B cell (primary cell): Measurements from ENCODE around the gene TRIM28. TPM values are rescaled to one million over a fixed set of nuclear protein-coding genes. Genes with fewer than 3 reads are reported as not detected.

ENCODE experiments used
- ATAC-seq: fragments of 200-7000 bp; cut with Tn5 transposase; one replicate; pipeline ENCODE4 v1.10.0; 2021; ENCODE audit warnings: low read depth, mild to moderate bottlenecking, moderate number of reproducible peaks, moderate library complexity
- CTCF ChIA-PET: fragments of 350-600 bp; sonication (Branson Sonifier 250); formaldehyde crosslinking; loops from one replicate; lab custom pipeline; 2021; ENCODE audit warnings: antibody characterized with exemption, inconsistent platforms; lab: Charles Lee
- POLR2A ChIA-PET: fragments of 350-600 bp; sonication (Branson Sonifier 250); formaldehyde crosslinking; loops from one replicate; lab custom pipeline; 2021; ENCODE audit warnings: antibody characterized with exemption; lab: Charles Lee
- DNase-seq: peaks from one replicate; pipeline ENCODE4 v3.0.0; 2013
- H2AFZ ChIP-seq: 2 replicates; pipeline ENCODE4 v1.6.1; 2012; ENCODE audit warnings: mild to moderate bottlenecking, low read depth, low read length; ENCODE audit not compliant: insufficient read depth, poor library complexity, severe bottlenecking
- H3K27ac ChIP-seq, 2 donors: 1 replicate in 1 of 2; 2 replicates in 1 of 2; pipeline ENCODE4 v1.5.1; 2012 to 2013; ENCODE audit warnings: low read length in 2 of 2, mild to moderate bottlenecking in 2 of 2, moderate library complexity in 1 of 2
- H3K27me3 ChIP-seq, 4 experiments: fragments of 200-600 bp in 1 of 4; sonication (generic) in 1 of 4; replicated peaks in 1 of 4; 1 replicate in 2 of 4; 2 replicates in 2 of 4; pipeline versions ENCODE4 v1.6.1 to v1.7.0; 2013 to 2016; ENCODE audit warnings: low read length in 3 of 4, mild to moderate bottlenecking in 2 of 4, mixed read lengths in 1 of 4, moderate library complexity in 1 of 4; ENCODE audit not compliant: insufficient read depth in 4 of 4, control insufficient read depth in 3 of 4; ENCODE audit errors: control extremely low read depth in 1 of 4
- H3K36me3 ChIP-seq, 2 experiments: replicated peaks in 1 of 2; 1 replicate in 1 of 2; 2 replicates in 1 of 2; pipeline versions ENCODE4 v1.6.1 to v1.7.1; 2013; ENCODE audit warnings: low read length in 1 of 2; ENCODE audit not compliant: insufficient read depth in 2 of 2, control insufficient read depth in 1 of 2; ENCODE audit errors: control extremely low read depth in 1 of 2, extremely low read depth in 1 of 2
- H3K4me1 ChIP-seq, 2 donors: fragments of 200-600 bp in 1 of 2; sonication (generic) in 1 of 2; 1 replicate in 1 of 2; 2 replicates in 1 of 2; pipeline versions ENCODE4 v1.5.1 to v1.6.1; 2013 to 2017; ENCODE audit warnings: low read length in 2 of 2; ENCODE audit not compliant: control insufficient read depth in 2 of 2, insufficient read depth in 2 of 2
- H3K4me2 ChIP-seq: replicated peaks from 2 replicates; pipeline ENCODE3; 2012; ENCODE audit warnings: mild to moderate bottlenecking, low read depth, low read length; ENCODE audit not compliant: poor library complexity, severe bottlenecking
- H3K4me3 ChIP-seq, 5 experiments: fragments of 200-600 bp in 1 of 5; sonication (generic) in 1 of 5; 1 replicate in 3 of 5; 2 replicates in 2 of 5; pipeline versions ENCODE4 v1.5.1 to v1.7.0; 2011 to 2016; ENCODE audit warnings: low read length in 4 of 5, mild to moderate bottlenecking in 4 of 5, low read depth in 2 of 5, control low read depth in 1 of 5, moderate library complexity in 1 of 5; ENCODE audit not compliant: insufficient read depth in 1 of 5; ENCODE audit errors: control extremely low read depth in 1 of 5, extremely low read depth in 1 of 5
- H3K79me2 ChIP-seq: fragments of 200-600 bp; sonication (generic); one replicate; pipeline ENCODE4 v1.6.0; 2016; ENCODE audit warnings: low read length; ENCODE audit not compliant: control insufficient read depth, insufficient read depth
- H3K9ac ChIP-seq: fragments of 200-600 bp; sonication (generic); 2 replicates; pipeline ENCODE4 v1.6.1; 2017; ENCODE audit warnings: mild to moderate bottlenecking, low read length, moderate library complexity
- H3K9me3 ChIP-seq, 3 donors: one replicate each; pipeline versions ENCODE4 v1.6.1 to v1.7.1; 2013; ENCODE audit warnings: low read length in 2 of 3; ENCODE audit not compliant: control insufficient read depth in 2 of 3, insufficient read depth in 1 of 3; ENCODE audit errors: control extremely low read depth in 1 of 3
- H4K20me1 ChIP-seq: 2 replicates; pipeline ENCODE4 v1.6.0; 2012; ENCODE audit warnings: mild to moderate bottlenecking, low read length; ENCODE audit not compliant: insufficient read depth, control insufficient read depth, poor library complexity, severe bottlenecking
- H3K27ac Mint-ChIP-seq: one replicate; pipeline ENCODE4 v1.8.0; 2021; ENCODE audit warnings: mixed read lengths
- H3K27me3 Mint-ChIP-seq: one replicate; pipeline ENCODE4 v1.8.0; 2021; ENCODE audit warnings: mixed read lengths
- H3K4me1 Mint-ChIP-seq: one replicate; pipeline ENCODE4 v1.8.0; 2021; ENCODE audit warnings: mixed read lengths
- H3K4me3 Mint-ChIP-seq: one replicate; pipeline ENCODE4 v1.8.0; 2021; ENCODE audit warnings: mixed read lengths
- H3K9me3 Mint-ChIP-seq: one replicate; pipeline ENCODE4 v1.8.0; 2022; ENCODE audit warnings: mixed read lengths; ENCODE audit not compliant: insufficient read depth
- CTCF ChIP-seq: fragments of 200-600 bp; IDR thresholded peaks from one replicate; pipeline ENCODE4 v1.8.0; 2022; ENCODE audit warnings: antibody characterized with exemption, mild to moderate bottlenecking
- EZH2 ChIP-seq: IDR thresholded peaks from 2 replicates; pipeline ENCODE4 v1.6.1; 2012; ENCODE audit warnings: borderline replicate concordance, low read depth, mild to moderate bottlenecking, moderate library complexity, low read length; ENCODE audit not compliant: insufficient read depth, poor library complexity, severe bottlenecking
- WGBS: methylation state at CpG from one replicate; pipeline ENCODE4 v1.1.5; 2013; ENCODE audit warnings: missing lambda C conversion rate; ENCODE audit not compliant: insufficient coverage; 5-methylcytosine and 5-hydroxymethylcytosine counted together
- intact Hi-C: fragments of 100-400 bp; cut with micrococcal nuclease; formaldehyde crosslinking; loops from one replicate; pipeline ENCODE4 v1.10.0; 2022
- polyA plus RNA-seq: library from polyadenylated mRNA; depleted of rRNA; stranded (reverse); fragments of >200 nt; gene quantifications from 2 replicates; pipeline ENCODE4 v1.2.3, GENCODE V29; 2012
- total RNA-seq, 2 donors: library from RNA; stranded (reverse); fragments of 120-200 nt in 1 of 2; gene quantifications; 1 replicate in 1 of 2; 2 replicates in 1 of 2; pipeline versions ENCODE4 v1.2.3 to v1.2.4, GENCODE V29; 2013 to 2022

Gene TRIM28
- total and polyA plus RNA-seq, 2 donors (not counting 1 experiment from before 2014, with no cell fraction given), result 370 to 569 TPM

GRCh38 chr19:58549664-58550361 lies 5.9 kb downstream of the TRIM28 start:
- intact Hi-C loops, result no loop called here
- POLR2A ChIA-PET, result no interaction called here
- Mint-ChIP-seq H3K9me3 (no peaks in the 10 kb centered on the region), H3K4me1 (peaks cover 39% of the 10 kb centered on the region), H3K4me3 (no peak overlapping the region), H3K27me3 (no peaks in the 10 kb centered on the region), H3K27ac (no peak overlapping the region)
- Histone ChIP-seq H3K9ac (no peak overlapping the region), H3K4me1 (peaks cover 26 to 38% of the 10 kb centered on the region in 2 donors), H3K27me3 (no peaks in the 10 kb centered on the region), H3K4me3 (no peak overlapping the region), H3K27ac (no peak overlapping the region), H2AFZ (no peak overlapping the region), H3K79me2 (peaks cover 61% of the 10 kb centered on the region), H3K9me3 (no peaks in the 10 kb centered on the region), H3K4me2 (no peak overlapping the region), H4K20me1 (peaks cover 69% of the 10 kb centered on the region), H3K36me3 (peaks cover 1 to 73% of the 10 kb centered on the region in 2 experiments)
- peak; percentile 22 for DNase-seq
- CTCF ChIA-PET, result interaction anchor here (1.1 kb wide), 1 partner anchor 30 kb away, joined by 3 read pairs; no protein-coding TSS in a partner anchor
- WGBS, result 100% methylated on average over 5 of the region's 11 CpGs
- no peak for TF ChIP-seq EZH2
- TF ChIP-seq CTCF, result no peak
- no peak for ATAC-seq

DNA sequence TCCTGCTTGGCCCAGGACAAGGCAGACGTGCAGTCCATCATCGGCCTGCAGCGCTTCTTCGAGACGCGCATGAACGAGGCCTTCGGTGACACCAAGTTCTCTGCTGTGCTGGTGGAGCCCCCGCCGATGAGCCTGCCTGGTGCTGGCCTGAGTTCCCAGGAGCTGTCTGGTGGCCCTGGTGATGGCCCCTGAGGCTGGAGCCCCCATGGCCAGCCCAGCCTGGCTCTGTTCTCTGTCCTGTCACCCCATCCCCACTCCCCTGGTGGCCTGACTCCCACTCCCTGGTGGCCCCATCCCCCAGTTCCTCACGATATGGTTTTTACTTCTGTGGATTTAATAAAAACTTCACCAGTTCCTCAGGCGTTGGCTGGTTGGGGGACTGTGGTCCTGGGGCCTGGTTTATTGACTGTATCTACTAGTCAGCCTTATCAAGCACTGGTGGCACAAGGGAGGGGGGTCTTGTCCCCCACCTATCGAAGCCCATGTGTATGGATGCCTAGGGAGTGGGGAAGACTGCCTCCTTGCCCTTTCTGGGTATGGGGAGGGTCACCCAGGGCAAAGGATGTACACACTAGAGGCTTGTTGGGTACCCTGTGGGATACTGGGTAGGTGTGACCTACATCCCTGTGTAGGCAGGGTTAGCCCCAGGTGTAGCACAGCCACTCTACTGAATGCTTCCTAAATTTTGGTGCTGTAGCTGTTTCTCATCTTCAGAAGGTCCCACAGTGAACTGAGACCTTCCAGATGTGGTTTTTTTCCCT lies 6.7 kb downstream of the TRIM28 start:
- Histone ChIP-seq H3K9me3 (no peaks in the 10 kb centered on the region), H3K27ac (no peak overlapping the region), H3K4me1 (peaks cover 26 to 36% of the 10 kb centered on the region in 2 donors), H3K79me2 (peaks cover 58% of the 10 kb centered on the region), H4K20me1 (peaks cover 61% of the 10 kb centered on the region), H3K4me2 (no peak overlapping the region), H3K36me3 (peaks cover 1 to 72% of the 10 kb centered on the region in 2 experiments), H3K4me3 (no peak overlapping the region), H3K9ac (no peak overlapping the region), H2AFZ (no peak overlapping the region), H3K27me3 (no peaks in the 10 kb centered on the region)
- intact Hi-C loops, result no loop called here
- 98% methylated on average over 11 of the region's 13 CpGs for WGBS
- H3K4me1 Mint-ChIP-seq, result peaks cover 43% of the 10 kb centered on the region
- H3K27me3 Mint-ChIP-seq, result no peaks in the 10 kb centered on the region
- ATAC-seq, result no peak
- no peak overlapping the region for H3K4me3 Mint-ChIP-seq
- H3K27ac Mint-ChIP-seq, result no peak overlapping the region
- peak; percentile 29 for DNase-seq
- no peaks in the 10 kb centered on the region for H3K9me3 Mint-ChIP-seq
- TF ChIP-seq CTCF, result no peak
- no peak for TF ChIP-seq EZH2
- ChIA-PET CTCF (no interaction called here), POLR2A (no interaction called here)
